Uterus (tissue), 4 donors: ENCODE measurements around the gene PGRMC2. TPM values are rescaled to one million over a fixed set of nuclear protein-coding genes. Genes with fewer than 3 reads are reported as not detected.

Experiments used
- DNase-seq, 2 donors: peaks; one replicate each; pipeline ENCODE4 v3.0.0-alpha.2; 2019 to 2020
- H3K27ac ChIP-seq, 2 donors: fragments of 200-600 bp; sonication (generic); 1 replicate in 1 of 2; 2 replicates in 1 of 2; pipeline ENCODE4 v1.5.1; 2016 to 2018
- H3K27me3 ChIP-seq, 2 donors: fragments of 200-600 bp; sonication (generic); one replicate each; pipeline ENCODE4 v1.5.1; 2018 to 2019; ENCODE audit warnings: control low read depth in 1 of 2
- H3K36me3 ChIP-seq, 2 donors: fragments of 200-600 bp; sonication (generic); one replicate each; pipeline ENCODE4 v1.5.1; 2019; ENCODE audit warnings: control low read depth in 1 of 2
- H3K4me1 ChIP-seq, 2 donors: fragments of 200-600 bp; sonication (generic); one replicate each; pipeline ENCODE4 v1.5.1; 2018 to 2019; ENCODE audit warnings: control low read depth in 1 of 2
- H3K4me3 ChIP-seq, 2 donors: fragments of 200-600 bp; sonication (generic); 1 replicate in 1 of 2; 2 replicates in 1 of 2; pipeline ENCODE4 v1.5.1; 2018 to 2019; ENCODE audit warnings: mild to moderate bottlenecking in 1 of 2
- H3K9me3 ChIP-seq, 2 donors: fragments of 200-600 bp; sonication (generic); one replicate each; pipeline ENCODE4 v1.5.1; 2019; ENCODE audit warnings: control low read depth in 1 of 2
- CTCF ChIP-seq, 4 experiments: fragments of 200-600 bp in 2 of 4; fragments of 450-650 bp in 2 of 4; sonication (generic) in 2 of 4; IDR thresholded peaks; one replicate each; pipeline ENCODE4 v1.5.1; 2016 to 2019; ENCODE audit warnings: antibody characterized with exemption in 4 of 4, mild to moderate bottlenecking in 2 of 4, moderate library complexity in 1 of 4
- POLR2A ChIP-seq, 2 donors: fragments of 450-650 bp; IDR thresholded peaks; one replicate each; pipeline ENCODE4 v1.6.1; 2016; ENCODE audit warnings: antibody characterized with exemption in 2 of 2, mild to moderate bottlenecking in 1 of 2, moderate library complexity in 1 of 2
- intact Hi-C: fragments of 100-400 bp; cut with DNase I; formaldehyde crosslinking; loops from one replicate; pipeline ENCODE4 v1.15.1; 2023; ENCODE audit warnings: low total_unique reads
- total RNA-seq, 4 donors: library from RNA; depleted of rRNA in 3 of 4; stranded (reverse); fragments of >200 nt in 3 of 4; gene quantifications; one replicate each; pipeline versions ENCODE4 v1.1.0 to v1.2.4, GENCODE V29; 2014 to 2023
- donor health status: DM: yes; HTN: yes; CAD: no.

PGRMC2 gene
- total RNA-seq, 4 donors from 2014 or later: 14.9 to 66.0 (median 37.6) TPM

- Histone ChIP-seq H3K4me1 (no peaks in the 10 kb centered on the region), H3K36me3 (no peaks in the 10 kb centered on the region), H3K27ac (no peak overlapping the region), H3K27me3 (no peaks in the 10 kb centered on the region), H3K4me3 (no peak overlapping the region), H3K9me3 (no peaks in the 10 kb centered on the region)
- intact Hi-C loops: no loop called here
- DNase-seq: no peak
- TF ChIP-seq CTCF (IDR thresholded peaks at IDR 0.05) (no peak), POLR2A (IDR thresholded peaks at IDR 0.05) (no peak)
Measured at GRCh38 chr4:128220286-128221235, 67.1 kb downstream of the PGRMC2 start.

Other genes starting within 250 kb of the PGRMC2 start
- gene LARP1B, start 226.5 kb downstream of the PGRMC2 start, total RNA-seq: 10 to 100 TPM; 11.2 to 41.5 (median 36.1) TPM